ENCODE results near the gene KRT74. TPM values are rescaled to one million over a fixed set of nuclear protein-coding genes. Genes with fewer than 3 reads are reported as not detected.

Gene KRT74
- total RNA-seq, 1 experiment from 2014 or later: not detected

GRCh38 chr12:52584156-52584682 is 10.6 kb upstream of the KRT74 start:
- intact Hi-C loops (cut with micrococcal nuclease; ENCODE audit: unreplicated experiment): loop anchor here (10.0 kb wide), 2 partner anchors 209 to 439 kb away; no protein-coding TSS in a partner anchor
- H3K4me1 Mint-ChIP-seq (ENCODE audit: low read depth, unreplicated experiment): peaks cover 10% of the 10 kb centered on the region
- CTCF ChIA-PET: interaction anchor here (0.6 kb wide), 1 partner anchor 246 kb away, joined by 3 read pairs; no protein-coding TSS in a partner anchor
- peaks cover 41% of the 10 kb centered on the region for H3K27me3 Mint-ChIP-seq (ENCODE audit: unreplicated experiment)
- no peaks in the 10 kb centered on the region for H3K36me3 Mint-ChIP-seq (ENCODE audit: insufficient read depth, unreplicated experiment)
- H3K27ac Mint-ChIP-seq (ENCODE audit: unreplicated experiment): no peak overlapping the region
- DNase-seq: no peak
- no TSS peak for BruUV-seq (replicated peaks)
- H3K4me3 Mint-ChIP-seq (ENCODE audit: low read depth, unreplicated experiment): no peak overlapping the region
- H3K9me3 Mint-ChIP-seq (ENCODE audit: low read depth, unreplicated experiment): no peaks in the 10 kb centered on the region
- TF ChIP-seq CTCF (IDR thresholded peaks at IDR 0.05; ENCODE audit: unreplicated experiment): no peak

GRCh38 chr12:52582971-52583456 is 9.4 kb upstream of the KRT74 start:
- Mint-ChIP-seq H3K27ac (ENCODE audit: unreplicated experiment) (no peak overlapping the region), H3K27me3 (ENCODE audit: unreplicated experiment) (peaks cover 48% of the 10 kb centered on the region), H3K9me3 (ENCODE audit: low read depth, unreplicated experiment) (no peaks in the 10 kb centered on the region), H3K4me1 (ENCODE audit: low read depth, unreplicated experiment) (peaks cover 10% of the 10 kb centered on the region), H3K36me3 (ENCODE audit: insufficient read depth, unreplicated experiment) (no peaks in the 10 kb centered on the region), H3K4me3 (ENCODE audit: low read depth, unreplicated experiment) (no peak overlapping the region)
- DNase-seq: peak; percentile 58
- intact Hi-C loops (cut with micrococcal nuclease; ENCODE audit: unreplicated experiment): loop anchor here (2.0 to 10.0 kb wide), 3 partner anchors 208 to 438 kb away; no protein-coding TSS in a partner anchor
- peak; percentile 53 for TF ChIP-seq CTCF (IDR thresholded peaks at IDR 0.05; ENCODE audit: unreplicated experiment)
- no TSS peak for BruUV-seq (replicated peaks)
- CTCF ChIA-PET: interaction anchor here (0.9 to 1.8 kb wide), 2 partner anchors 50 to 297 kb away, joined by 3 to 11 read pairs; no protein-coding TSS in a partner anchor

- TF ChIP-seq CTCF (IDR thresholded peaks at IDR 0.05; ENCODE audit: unreplicated experiment): no peak
- CTCF ChIA-PET: interaction anchor here (0.9 to 1.8 kb wide), 2 partner anchors 51 to 297 kb away, joined by 3 to 11 read pairs; no protein-coding TSS in a partner anchor
- no peak for DNase-seq
- peaks cover 10% of the 10 kb centered on the region for H3K4me1 Mint-ChIP-seq (ENCODE audit: low read depth, unreplicated experiment)
- no peaks in the 10 kb centered on the region for H3K9me3 Mint-ChIP-seq (ENCODE audit: low read depth, unreplicated experiment)
- no peaks in the 10 kb centered on the region for H3K36me3 Mint-ChIP-seq (ENCODE audit: insufficient read depth, unreplicated experiment)
- no peak overlapping the region for H3K4me3 Mint-ChIP-seq (ENCODE audit: low read depth, unreplicated experiment)
- peaks cover 46% of the 10 kb centered on the region for H3K27me3 Mint-ChIP-seq (ENCODE audit: unreplicated experiment)
- no TSS peak for BruUV-seq (replicated peaks)
- H3K27ac Mint-ChIP-seq (ENCODE audit: unreplicated experiment): no peak overlapping the region
- intact Hi-C loops (cut with micrococcal nuclease; ENCODE audit: unreplicated experiment): loop anchor here (2.0 to 10.0 kb wide), 3 partner anchors 208 to 438 kb away; no protein-coding TSS in a partner anchor
Observed at GRCh38 chr12:52582486-52582885, 8.8 kb upstream of the KRT74 start.

GRCh38 chr12:52581481-52581880 is 7.8 kb upstream of the KRT74 start:
- CTCF ChIA-PET: no interaction called here
- Mint-ChIP-seq H3K4me3 (ENCODE audit: low read depth, unreplicated experiment) (no peak overlapping the region), H3K36me3 (ENCODE audit: insufficient read depth, unreplicated experiment) (no peaks in the 10 kb centered on the region), H3K27me3 (ENCODE audit: unreplicated experiment) (peaks cover 46% of the 10 kb centered on the region), H3K27ac (ENCODE audit: unreplicated experiment) (no peak overlapping the region), H3K9me3 (ENCODE audit: low read depth, unreplicated experiment) (no peaks in the 10 kb centered on the region), H3K4me1 (ENCODE audit: low read depth, unreplicated experiment) (peaks cover 10% of the 10 kb centered on the region)
- DNase-seq: no peak
- no peak for TF ChIP-seq CTCF (IDR thresholded peaks at IDR 0.05; ENCODE audit: unreplicated experiment)
- intact Hi-C loops (cut with micrococcal nuclease; ENCODE audit: unreplicated experiment): loop anchor here (10.0 kb wide), 2 partner anchors 207 to 437 kb away; no protein-coding TSS in a partner anchor
- no TSS peak for BruUV-seq (replicated peaks)

Data from Calu3 (cell line).